Smooth muscle cell (in vitro differentiated cells): ENCODE results near the gene LPP. TPM values are rescaled to one million over a fixed set of nuclear protein-coding genes. Genes with fewer than 3 reads are reported as not detected.

Experiments
- DNase-seq: peaks from one replicate; lab custom pipeline; 2025; ENCODE audit not compliant: unreplicated experiment; lab: John Stamatoyannopoulos, UW
- H2AFZ ChIP-seq: fragments of 200-600 bp; sonication (generic); 2 replicates; pipeline ENCODE4 v1.6.0; 2016; ENCODE audit warnings: antibody characterized with exemption, low read depth, mild to moderate bottlenecking
- H3F3A ChIP-seq: fragments of 200-600 bp; sonication (generic); 2 replicates; pipeline ENCODE4 v1.6.0; 2017; ENCODE audit warnings: antibody characterized with exemption, low read depth
- H3K27ac ChIP-seq: fragments of 200-600 bp; sonication (generic); 2 replicates; pipeline ENCODE4 v1.5.1; 2016; ENCODE audit warnings: low read depth, mild to moderate bottlenecking
- H3K27me3 ChIP-seq: fragments of 200-600 bp; sonication (generic); 2 replicates; pipeline ENCODE4 v1.6.1; 2016; ENCODE audit warnings: low read depth, mild to moderate bottlenecking
- H3K36me3 ChIP-seq: fragments of 200-600 bp; sonication (generic); 2 replicates; pipeline ENCODE4 v1.5.1; 2016; ENCODE audit warnings: low read depth
- H3K4me1 ChIP-seq: fragments of 200-600 bp; sonication (generic); 2 replicates; pipeline ENCODE4 v1.5.1; 2016; ENCODE audit warnings: low read depth
- H3K4me2 ChIP-seq: fragments of 200-600 bp; sonication (generic); 2 replicates; pipeline ENCODE4 v1.6.0; 2016; ENCODE audit warnings: mild to moderate bottlenecking
- H3K4me3 ChIP-seq: fragments of 200-600 bp; sonication (generic); 2 replicates; pipeline ENCODE4 v1.5.1; 2016; ENCODE audit warnings: mild to moderate bottlenecking
- H3K79me2 ChIP-seq: fragments of 200-600 bp; sonication (generic); 2 replicates; pipeline ENCODE4 v1.6.0; 2016; ENCODE audit warnings: low read depth, mild to moderate bottlenecking
- H3K9ac ChIP-seq: fragments of 200-600 bp; sonication (generic); 2 replicates; pipeline ENCODE4 v1.6.0; 2016; ENCODE audit warnings: low read depth
- H3K9me3 ChIP-seq: fragments of 200-600 bp; sonication (generic); replicated peaks from 2 replicates; pipeline ENCODE4 v1.5.1; 2016; ENCODE audit warnings: low read depth
- H4K20me1 ChIP-seq: fragments of 200-600 bp; sonication (generic); 2 replicates; pipeline ENCODE4 v1.6.0; 2016; ENCODE audit warnings: low read depth
- WGBS: methylation state at CpG from one replicate; pipeline ENCODE4 v1.1.7; 2016; ENCODE audit warnings: low lambda C conversion rate; 5-methylcytosine and 5-hydroxymethylcytosine counted together
- polyA plus RNA-seq: library from polyadenylated mRNA; unstranded; fragments of >200 nt; fragmentation: Nextera tagmentation; extraction: Ambion mirVana; gene quantifications from 2 replicates; pipeline ENCODE4 v1.2.1, GENCODE V29; 2016
- total RNA-seq: library from RNA; depleted of rRNA; stranded (reverse); fragments of >200 nt; gene quantifications from 2 replicates; pipeline ENCODE4 v1.2.3, GENCODE V29; 2014
- TF ChIP-seq, protein P1 (sequence below): fragments of 200-600 bp; sonication (generic); IDR thresholded peaks from 2 replicates; pipeline ENCODE4 v1.5.1; 2017; ENCODE audit warnings: borderline replicate concordance, mild to moderate bottlenecking, antibody characterized with exemption; ENCODE audit not compliant: insufficient read depth, poor library complexity, severe bottlenecking

Gene LPP
- total and polyA plus RNA-seq, 2 experiments from 2014 or later: 42.3 to 128 TPM

DNA sequence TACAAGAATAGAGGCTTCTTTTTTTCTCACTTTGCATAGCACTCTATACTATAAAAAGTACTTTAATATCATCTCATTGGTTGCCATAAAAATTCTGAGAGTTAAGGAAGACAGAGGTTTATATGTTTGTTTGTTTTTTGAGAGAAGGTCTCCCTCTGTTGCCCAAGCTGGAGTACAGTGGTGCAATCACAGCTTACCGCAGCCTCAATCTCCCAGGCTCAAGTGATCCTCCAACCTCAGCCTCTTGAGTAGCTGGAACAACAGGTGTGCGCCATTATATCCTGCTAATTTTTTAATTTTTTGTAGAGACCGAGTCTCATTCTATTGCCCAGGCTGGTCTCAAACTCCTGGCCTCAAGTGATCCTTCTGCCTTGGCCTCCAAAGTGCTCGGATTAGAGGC is 250.2 kb downstream of the LPP start:
- Histone ChIP-seq H3F3A (no peaks in the 10 kb centered on the region), H3K79me2 (peaks cover 52% of the 10 kb centered on the region), H3K4me1 (no peaks in the 10 kb centered on the region), H3K4me2 (no peak overlapping the region), H3K36me3 (no peaks in the 10 kb centered on the region), H3K9ac (no peak overlapping the region), H4K20me1 (peaks cover 61% of the 10 kb centered on the region), H3K4me3 (no peak overlapping the region), H3K9me3 (no peaks in the 10 kb centered on the region), H3K27me3 (no peaks in the 10 kb centered on the region), H3K27ac (no peak overlapping the region), H2AFZ (no peak overlapping the region)
- TF ChIP-seq, protein P1, sequence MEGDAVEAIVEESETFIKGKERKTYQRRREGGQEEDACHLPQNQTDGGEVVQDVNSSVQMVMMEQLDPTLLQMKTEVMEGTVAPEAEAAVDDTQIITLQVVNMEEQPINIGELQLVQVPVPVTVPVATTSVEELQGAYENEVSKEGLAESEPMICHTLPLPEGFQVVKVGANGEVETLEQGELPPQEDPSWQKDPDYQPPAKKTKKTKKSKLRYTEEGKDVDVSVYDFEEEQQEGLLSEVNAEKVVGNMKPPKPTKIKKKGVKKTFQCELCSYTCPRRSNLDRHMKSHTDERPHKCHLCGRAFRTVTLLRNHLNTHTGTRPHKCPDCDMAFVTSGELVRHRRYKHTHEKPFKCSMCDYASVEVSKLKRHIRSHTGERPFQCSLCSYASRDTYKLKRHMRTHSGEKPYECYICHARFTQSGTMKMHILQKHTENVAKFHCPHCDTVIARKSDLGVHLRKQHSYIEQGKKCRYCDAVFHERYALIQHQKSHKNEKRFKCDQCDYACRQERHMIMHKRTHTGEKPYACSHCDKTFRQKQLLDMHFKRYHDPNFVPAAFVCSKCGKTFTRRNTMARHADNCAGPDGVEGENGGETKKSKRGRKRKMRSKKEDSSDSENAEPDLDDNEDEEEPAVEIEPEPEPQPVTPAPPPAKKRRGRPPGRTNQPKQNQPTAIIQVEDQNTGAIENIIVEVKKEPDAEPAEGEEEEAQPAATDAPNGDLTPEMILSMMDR: no peak
- no peak for DNase-seq
- WGBS: 92% methylated on average over 4 of the region's 4 CpGs

DNA sequence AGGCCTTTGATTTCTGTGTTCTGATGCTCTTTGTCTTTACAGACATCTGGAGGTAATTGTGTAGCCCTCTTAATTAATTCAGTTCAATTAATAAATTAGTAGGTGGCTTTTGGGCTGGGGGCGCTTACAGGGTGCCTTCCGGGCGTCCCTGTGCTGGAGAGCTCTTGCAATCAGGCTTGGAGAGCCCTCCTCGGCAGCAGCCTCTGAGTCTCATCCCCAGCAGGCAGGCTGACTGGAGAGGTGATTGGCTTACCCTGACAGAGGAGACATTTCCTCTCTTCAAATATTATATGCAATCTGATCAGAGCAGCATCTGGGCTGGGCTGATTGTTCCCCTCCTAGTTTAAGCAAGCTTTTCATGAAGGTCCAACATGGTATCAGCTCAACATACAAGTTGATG is 250.7 kb downstream of the LPP start:
- no peak for DNase-seq
- Histone ChIP-seq H3K27me3 (no peaks in the 10 kb centered on the region), H4K20me1 (peaks cover 55% of the 10 kb centered on the region), H2AFZ (no peak overlapping the region), H3K27ac (no peak overlapping the region), H3F3A (no peaks in the 10 kb centered on the region), H3K79me2 (peaks cover 46% of the 10 kb centered on the region), H3K4me2 (no peak overlapping the region), H3K9me3 (no peaks in the 10 kb centered on the region), H3K4me3 (no peak overlapping the region), H3K36me3 (no peaks in the 10 kb centered on the region), H3K4me1 (no peaks in the 10 kb centered on the region), H3K9ac (no peak overlapping the region)
- WGBS: 97% methylated on average over 4 of the region's 4 CpGs
- TF ChIP-seq, protein P1: no peak

GRCh38 chr3:188407158-188407880 is 253.4 kb downstream of the LPP start:
- Histone ChIP-seq H3K4me2 (no peak overlapping the region), H3K9me3 (no peaks in the 10 kb centered on the region), H3F3A (no peaks in the 10 kb centered on the region), H3K4me3 (no peak overlapping the region), H3K27me3 (no peaks in the 10 kb centered on the region), H3K4me1 (no peaks in the 10 kb centered on the region), H4K20me1 (peaks cover 59% of the 10 kb centered on the region), H3K27ac (no peak overlapping the region), H3K9ac (no peak overlapping the region), H3K36me3 (peaks cover 4% of the 10 kb centered on the region), H2AFZ (no peak overlapping the region), H3K79me2 (peaks cover 35% of the 10 kb centered on the region)
- TF ChIP-seq, protein P1: no peak
- 69% methylated on average over 6 of the region's 6 CpGs for WGBS
- no peak for DNase-seq

- H3K79me2 ChIP-seq: peaks cover 20% of the 10 kb centered on the region
- DNase-seq: no peak
Observed at GRCh38 chr3:188408831-188409230, 254.9 kb downstream of the LPP start.

More at GRCh38 chr3:188408831-188409230, 254.9 kb downstream of the LPP start:
- Histone ChIP-seq H2AFZ (no peak overlapping the region), H3K4me1 (no peaks in the 10 kb centered on the region), H3K27me3 (no peaks in the 10 kb centered on the region), H3K9me3 (no peaks in the 10 kb centered on the region), H3K27ac (no peak overlapping the region), H3K4me2 (no peak overlapping the region), H3K9ac (no peak overlapping the region), H3K36me3 (peaks cover 4% of the 10 kb centered on the region), H3F3A (no peaks in the 10 kb centered on the region), H4K20me1 (peaks cover 66% of the 10 kb centered on the region), H3K4me3 (no peak overlapping the region)
- 92% methylated on average over 3 of the region's 3 CpGs for WGBS
- TF ChIP-seq, protein P1: no peak
